ENCODE results near the gene HNRNPC. TPM values are rescaled to one million over a fixed set of nuclear protein-coding genes. Genes with fewer than 3 reads are reported as not detected.
"Not testable (repeated sequence)": the region's sequence is repeated elsewhere in the genome, so short reads cannot be mapped to it uniquely, and the experiment has no call there.

Gene HNRNPC
- total RNA-seq, result 509 TPM

DNA sequence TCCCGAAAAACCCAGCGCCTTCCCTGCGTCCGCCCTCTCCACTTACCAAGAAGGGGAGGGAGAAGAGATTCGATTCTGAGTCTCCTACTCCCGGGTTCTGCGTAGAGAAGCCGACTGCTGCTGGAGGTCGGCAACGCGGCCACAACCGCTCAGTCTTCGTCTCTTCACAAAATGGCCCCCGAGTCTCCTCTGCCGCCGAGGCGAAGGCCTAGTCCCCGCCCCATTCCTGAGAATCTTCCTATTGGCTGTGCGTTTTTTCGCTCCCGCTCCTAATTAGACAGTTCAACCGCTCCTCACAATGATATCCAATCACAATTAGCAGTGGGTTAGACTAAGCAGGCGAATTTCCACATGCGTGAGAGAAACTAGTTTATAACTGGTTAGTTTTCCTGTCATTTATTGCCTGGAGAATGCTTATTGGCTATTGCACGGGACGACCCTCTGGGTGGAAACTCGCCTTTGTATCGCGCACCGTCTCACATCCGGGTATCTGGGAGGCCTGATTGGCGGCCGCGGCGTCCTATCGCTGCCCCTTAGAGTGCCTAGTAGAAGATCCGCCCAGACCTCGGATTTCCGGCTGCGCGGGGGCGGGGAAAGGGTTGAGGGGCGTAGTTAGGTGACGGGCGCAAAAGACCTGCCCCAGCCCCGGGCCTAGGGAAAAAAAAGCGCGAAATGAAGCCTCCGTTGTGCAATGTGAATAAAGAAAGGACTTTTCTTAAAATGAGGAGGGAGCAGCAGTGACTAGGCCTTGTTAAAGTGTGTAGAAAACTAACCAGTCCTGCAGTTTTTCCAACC is at the start of gene HNRNPC:
TSS of gene HNRNPC (minus strand) at position 191 of the 795 bp plus-strand sequence. CDS start 35,249 bp downstream, outside the sequence.
- DNase-seq, result peak; percentile 100

DNA sequence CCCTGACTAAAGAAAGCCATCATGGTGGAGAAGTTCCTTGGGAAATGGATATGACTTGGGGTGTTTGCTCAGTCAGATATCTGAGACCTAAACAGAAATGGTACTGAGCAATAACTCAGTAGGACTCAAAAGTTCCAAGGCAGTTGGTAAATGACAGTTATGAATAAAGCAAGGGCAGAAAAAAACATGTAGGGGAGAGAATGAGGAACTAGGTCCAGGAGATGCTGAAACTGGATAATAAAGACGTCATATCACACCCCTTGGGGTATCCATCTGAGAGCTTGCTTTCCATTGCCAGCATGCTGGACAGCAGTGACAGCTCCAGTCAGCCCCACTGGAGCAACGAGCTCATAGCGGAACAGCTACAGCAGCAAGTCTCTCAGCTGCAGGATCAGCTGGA is 48.2 kb upstream of the HNRNPC start:
- DNase-seq, result no peak

DNA sequence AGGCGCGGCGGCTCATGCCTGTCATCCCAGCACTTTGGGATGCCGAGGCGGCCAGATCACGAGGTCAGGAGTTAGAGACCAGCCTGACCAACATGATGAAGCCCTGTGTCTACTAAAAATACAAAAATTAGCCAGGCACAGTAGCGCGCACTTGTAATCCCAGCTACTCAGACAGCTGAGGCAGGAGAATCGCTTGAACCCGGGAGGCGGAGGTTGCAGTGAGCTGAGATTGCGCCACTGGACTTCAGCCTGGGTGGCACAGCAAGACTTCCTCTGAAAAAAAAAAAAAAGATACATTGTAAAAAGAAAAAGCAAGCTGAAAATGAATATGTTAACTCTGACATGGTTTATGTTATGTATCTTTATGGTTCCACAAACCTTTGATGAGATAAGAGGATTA is 44.3 kb upstream of the HNRNPC start:
- DNase-seq, result no peak

DNA sequence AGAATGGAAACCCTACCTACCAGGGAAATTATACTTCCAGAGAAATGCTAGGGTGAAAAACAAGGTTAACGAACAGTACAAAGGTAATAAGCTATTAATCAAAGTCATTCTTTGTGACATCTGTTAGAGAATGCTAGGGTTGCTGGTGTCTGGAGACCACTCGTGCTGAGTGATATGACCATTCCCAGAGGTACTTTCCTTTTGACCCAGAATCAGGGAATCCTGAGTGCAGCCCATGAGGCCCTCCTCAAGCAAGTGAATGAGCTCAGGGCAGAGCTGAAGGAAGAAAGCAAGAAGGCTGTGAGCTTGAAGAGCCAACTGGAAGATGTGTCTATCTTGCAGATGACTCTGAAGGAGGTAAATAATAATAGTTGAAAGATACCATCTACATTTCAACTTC is 42.4 kb upstream of the HNRNPC start:
- DNase-seq, result no peak

DNA sequence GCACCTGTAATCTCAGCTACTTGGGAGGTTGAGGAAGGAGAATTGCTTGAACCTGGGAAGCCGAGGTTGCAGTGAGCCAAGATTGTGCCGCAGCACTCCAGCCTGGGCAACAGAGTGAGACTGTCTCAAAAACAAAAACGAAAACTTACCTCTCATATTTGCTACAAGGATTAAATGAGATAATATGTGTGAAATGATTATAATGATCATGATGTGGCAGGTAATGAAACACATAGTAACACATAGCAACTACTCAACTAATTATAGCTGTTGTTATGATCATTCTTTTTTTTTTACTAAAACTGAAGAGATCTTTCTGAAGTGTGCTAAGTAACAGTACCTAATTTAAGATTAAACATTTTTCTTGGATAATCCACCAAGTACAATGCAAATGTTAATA is 40.7 kb upstream of the HNRNPC start:
- no peak for DNase-seq

DNA sequence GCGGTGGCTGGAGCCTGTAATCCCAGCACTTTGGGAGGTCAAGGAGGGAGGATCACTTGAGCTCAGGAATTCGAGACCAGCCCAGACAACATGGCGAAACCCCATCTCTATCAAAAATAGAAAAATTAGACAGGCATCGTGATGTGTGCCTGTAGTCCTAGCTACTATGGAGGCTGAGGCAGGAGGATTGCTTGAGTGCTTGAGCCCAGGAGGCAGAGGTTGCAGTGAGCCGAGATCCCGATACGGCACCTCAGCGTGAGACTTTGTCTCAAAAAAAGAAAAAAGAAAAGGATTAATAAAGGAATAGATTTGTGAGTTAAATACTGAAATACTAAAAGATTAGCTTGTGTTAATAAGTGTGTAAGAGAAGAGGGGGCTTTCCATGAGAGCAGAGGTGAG is 40.0 kb upstream of the HNRNPC start:
- DNase-seq, result no peak

DNA sequence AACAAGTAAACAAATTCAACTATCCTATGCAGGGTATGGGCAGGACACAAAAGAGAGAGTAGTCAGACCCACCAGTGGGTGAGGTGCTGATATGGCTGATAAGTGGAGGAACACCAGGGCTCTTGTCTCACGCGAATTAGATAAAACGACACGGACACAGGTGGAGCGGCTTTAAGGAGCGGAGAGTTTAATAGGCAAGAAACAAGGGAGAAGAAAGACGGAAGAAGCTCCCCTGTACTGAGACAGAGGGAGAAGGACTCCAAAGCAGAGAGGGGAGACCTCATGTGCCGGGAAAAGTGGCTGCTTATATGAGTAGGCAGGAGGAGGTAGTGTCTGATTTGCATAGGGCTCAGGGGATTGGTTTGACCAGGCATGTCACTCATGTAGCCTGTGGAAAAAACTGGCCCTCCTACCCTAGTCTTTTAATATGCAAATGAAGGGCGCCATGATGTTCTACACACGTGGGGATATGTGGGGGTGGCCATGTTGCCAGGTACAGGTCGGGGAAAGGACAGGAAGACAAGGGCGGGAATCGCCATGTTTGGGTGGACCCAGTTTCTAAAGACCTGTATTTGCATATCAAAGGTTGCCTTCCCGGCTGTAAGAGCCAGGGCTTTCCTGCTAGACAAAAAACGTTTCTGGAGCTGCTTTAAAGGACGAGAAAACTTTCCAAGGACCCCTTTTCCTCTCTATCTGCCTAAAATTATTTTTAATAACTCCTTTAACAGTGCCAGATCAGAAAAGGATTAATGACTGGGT is 39.4 kb upstream of the HNRNPC start:
- peak; percentile 88 for DNase-seq

DNA sequence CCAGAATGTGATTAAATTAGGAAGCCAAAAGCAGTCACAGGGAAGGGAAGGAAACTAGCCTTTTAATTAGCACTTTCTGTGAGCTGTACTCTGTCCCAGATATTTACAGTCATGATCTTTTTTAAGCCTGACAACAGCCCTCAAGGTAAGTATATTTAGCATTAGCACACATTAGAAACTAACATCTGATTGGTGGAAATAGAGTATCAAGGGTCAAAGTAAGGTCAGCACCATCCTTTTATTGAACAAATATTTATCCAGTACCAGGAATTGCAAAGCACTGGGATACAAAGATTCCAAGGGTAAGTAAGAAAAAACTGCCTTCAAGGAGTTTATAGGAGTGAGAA is 38.9 kb upstream of the HNRNPC start:
- peak; percentile 19 for DNase-seq

DNA sequence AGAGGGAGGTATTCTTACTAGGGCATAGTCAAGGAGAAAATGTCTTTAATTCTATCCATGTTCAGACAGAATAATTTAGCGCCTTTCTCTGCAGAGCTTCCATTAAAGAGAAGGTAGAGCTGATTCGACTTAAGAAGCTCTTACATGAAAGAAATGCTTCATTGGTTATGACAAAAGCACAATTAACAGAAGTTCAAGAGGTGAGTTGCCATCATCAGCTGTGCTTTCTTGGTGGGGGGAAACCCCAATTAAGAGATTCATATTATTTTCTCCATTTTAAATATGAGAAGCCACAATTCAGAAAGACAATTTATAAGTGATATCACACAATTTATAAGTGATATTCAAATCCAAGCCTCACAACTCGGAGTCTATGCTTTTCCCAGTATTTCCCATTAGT is 38.4 kb upstream of the HNRNPC start:
- DNase-seq, result no peak

DNA sequence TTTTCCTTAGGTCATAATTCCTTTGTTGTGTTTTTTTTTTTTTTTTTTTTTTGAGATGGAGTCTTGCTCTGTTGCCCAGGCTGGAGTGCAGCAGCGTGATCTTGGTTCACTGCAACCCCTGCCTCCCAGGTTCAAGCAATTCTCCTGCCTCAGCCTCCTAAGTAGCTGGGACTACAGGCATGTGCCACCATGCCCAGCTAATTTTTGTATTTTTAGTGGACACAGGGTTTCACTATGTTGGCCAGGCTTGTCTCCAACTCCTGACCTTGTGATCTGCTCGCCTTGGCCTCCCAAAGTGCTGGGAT is 33.5 kb upstream of the HNRNPC start:
- DNase-seq, result not testable (repeated sequence)

DNA sequence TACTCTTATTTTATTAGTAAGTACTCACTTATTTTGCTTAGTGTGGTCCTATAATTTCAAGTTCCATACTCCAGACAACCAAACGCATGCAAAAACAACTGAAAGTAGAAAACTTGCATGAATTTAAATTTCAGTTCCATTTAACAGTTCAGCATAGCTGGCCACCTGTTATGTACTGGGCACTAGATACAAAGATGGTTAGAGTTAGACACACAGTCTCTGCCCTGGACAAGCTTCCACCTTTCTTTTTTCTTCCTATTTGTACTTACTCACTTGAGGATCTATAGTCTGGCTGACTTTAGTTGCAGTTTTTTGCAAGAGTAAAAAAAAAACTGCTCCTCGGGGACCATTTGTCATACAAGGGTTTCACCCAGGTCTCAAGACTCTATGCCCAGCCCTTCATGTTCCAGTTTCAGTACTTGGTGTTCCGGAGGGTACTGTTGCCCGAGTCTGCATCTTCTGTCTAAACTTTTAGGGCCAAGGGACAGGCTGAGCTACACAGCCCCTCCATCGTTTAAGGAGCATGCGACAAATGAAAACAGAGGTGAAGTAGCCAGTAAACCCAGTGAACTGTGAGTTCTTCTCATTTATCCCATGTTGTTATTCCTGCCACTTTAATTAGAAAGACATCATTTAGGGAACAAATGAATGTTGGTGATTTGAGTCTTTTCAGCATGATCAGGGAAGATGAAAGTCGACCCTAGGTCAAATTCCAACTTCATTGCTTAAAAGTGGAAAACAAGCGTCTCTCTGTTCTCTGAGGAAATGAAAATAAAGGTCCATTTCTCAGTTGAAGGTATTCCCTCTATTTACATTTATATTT is 33.0 kb upstream of the HNRNPC start:
- DNase-seq, result no peak

DNA sequence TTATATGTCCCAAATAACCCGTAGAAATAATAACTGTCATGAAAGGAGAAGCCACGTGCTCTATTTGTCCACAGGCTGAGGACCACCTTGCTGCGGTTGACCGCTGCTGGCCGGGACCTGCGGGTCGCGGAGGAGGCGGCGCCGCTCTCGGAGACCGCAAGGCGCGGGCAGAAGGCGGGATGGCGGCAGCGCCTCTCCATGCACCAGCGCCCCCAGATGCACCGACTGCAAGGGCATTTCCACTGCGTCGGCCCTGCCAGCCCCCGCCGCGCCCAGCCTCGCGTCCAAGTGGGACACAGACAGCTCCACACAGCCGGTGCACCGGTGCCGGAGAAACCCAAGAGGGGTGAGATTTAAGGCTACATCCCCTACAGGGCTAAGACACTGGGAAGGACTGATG is 31.6 kb upstream of the HNRNPC start:
- DNase-seq, result peak; percentile 11

DNA sequence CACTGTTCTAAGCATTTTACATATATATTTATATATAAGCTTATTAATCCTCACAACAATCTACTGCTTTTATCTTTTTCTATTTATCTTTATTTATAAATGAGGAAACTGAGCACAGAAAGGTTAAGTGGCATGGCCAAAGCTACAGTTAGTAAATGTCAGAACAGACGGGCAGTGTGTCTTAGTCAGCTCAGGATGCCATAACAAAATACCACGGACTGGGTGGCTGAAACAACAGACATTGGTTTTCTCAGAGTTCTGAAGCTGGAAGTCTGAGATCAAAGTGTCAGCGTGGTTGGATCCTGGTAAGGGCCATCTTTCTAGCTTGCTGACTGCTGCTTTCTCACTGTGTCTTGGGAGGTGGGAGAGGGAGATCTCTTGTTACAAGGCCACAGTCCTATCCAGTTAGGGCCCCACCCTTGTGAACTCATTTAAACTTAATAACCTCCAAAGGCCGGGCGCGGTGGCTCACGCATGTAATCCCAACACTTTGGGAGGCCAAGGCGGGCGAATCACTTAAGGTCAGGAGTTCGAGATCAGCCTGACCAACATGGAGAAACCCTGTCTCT is 30.4 kb upstream of the HNRNPC start:
- DNase-seq, result no peak

DNA sequence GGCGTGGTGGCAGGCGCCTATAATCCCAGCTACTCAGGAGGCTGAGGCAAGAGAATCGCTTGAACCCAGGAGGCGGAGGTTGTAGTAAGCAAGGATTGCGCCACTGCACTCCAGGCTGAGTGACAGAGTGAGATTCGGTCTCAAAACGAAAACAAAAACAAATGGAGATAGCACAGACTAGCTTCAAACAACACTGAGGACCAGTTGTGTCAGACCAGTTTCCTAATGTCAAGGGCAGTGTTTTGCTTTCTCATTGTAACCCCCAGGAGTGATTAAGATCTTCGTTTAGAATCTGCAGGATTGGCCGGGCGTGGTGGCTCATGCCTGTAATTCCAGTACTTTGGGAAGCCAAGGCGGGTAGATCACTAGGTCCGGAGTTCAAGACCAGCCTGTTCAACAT is 29.1 kb upstream of the HNRNPC start:
- no peak for DNase-seq

DNA sequence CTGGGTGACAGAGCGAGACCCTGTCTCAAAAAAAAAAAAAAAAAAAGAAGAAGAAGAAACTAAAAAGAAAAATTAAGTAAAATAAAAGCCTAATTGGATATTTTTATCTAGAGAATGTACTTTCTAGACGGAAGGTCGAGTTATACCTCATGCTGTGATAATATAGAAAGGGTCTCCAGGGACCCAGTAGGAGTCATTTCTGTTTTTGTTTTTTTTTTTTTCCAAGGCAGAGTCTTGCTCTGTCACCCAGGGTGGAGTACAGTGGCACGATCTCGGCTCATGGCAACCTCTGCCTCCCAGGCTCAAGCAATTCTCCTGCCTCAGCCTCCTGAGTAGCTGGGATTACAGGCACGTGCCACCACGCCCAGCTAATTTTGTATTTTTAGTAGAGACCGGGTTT is 24.8 kb upstream of the HNRNPC start:
- not testable (repeated sequence) for DNase-seq

DNA sequence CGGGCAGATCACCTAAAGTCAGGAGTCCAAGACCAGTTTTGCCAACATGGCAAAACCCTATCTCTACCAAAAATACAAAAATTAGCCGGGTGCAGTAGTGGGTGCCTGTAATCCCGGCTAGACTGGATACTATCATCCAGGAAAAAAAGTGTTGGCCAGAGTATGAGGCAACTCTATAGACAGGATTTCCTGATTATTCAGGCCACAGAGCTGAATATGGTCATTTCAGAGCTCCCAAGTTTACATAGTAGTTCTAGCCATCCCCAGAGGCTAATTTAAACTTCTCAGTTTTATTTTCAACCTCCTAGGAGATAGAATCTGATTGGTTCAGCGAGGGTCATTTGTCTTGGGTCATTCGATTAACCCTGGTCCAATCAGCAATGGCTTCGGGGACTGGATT is 17.9 kb upstream of the HNRNPC start:
- DNase-seq, result no peak

DNA sequence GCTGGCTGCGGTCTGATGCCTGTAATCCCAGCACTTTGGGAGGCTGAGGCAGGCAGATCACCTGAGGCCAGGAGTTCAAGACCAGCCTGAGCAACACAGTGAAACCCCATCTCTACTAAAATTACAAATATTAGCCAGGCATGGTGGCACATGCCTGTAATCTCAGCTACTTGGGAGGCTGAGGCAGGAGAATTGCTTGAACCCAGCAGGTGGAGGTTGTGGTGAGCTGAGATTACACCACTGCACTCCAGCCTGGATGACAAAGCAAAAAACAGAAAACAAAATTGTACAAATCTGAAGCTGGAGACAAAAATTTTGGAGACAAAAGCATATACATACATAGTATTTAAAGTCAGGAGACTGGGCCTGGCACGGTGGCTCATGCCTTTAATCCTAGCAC is 17.3 kb upstream of the HNRNPC start:
- DNase-seq, result not testable (repeated sequence)

DNA sequence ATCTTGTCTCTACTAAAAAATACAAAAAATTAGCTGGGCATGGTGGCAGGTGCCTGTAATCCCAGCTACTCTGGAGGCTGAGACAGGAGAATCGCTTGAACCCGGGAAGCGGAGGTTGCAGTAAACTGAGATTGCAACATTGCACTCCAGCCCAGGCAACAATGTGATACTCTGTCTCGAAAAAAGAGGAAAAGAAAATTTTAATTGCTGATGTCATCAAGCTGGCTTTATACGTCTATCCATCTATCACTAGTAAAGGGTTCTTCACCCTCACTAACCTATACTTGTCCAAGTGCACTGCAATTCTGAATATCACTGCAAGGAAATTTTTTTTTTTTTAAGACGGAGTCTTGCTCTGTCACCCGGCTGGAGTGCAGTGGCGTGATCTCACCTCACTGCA is 12.7 kb upstream of the HNRNPC start:
- DNase-seq, result not testable (repeated sequence)

DNA sequence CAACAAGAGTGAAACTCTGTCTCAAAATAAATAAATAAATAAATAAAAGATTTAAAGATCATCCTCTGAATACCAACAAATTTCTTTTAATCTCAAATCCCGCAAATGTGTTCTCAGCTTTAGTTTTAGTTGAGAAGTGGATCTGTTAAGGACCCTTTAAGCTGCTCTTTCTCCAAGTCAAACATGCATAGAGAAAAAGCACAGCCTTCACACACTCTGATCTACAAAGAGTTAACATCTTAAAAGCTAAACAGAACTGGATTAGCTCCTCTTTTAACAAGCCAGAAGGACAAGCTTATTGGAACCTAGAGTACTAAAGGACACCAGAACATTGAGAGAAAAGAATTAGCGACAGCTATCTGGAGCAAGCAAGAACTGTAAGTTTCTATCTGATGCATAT is 10.5 kb upstream of the HNRNPC start, which contains the start of gene RPGRIP1:
TSS of gene RPGRIP1 (plus strand) at position 301 of the 400 bp plus-strand sequence. CDS start 7,894 bp downstream, outside the sequence.
- no peak for DNase-seq

DNA sequence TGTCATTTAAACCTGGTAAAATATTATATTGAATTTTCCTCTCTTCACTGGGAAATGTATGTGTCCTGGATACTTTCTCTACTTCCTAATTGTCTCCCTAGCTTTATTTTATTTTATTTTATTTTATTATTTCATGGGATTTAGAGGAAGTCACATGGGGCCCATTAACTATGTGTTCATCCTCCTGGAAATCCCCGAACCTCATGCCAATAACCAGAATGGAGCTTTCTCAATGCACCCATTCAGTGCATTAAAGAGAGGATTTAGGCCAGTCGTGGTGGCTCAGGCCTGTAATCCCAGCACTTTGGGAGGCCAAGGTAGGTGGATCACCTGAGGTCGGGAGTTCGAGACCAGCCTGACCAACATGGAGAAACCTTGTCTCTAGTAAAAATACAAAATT is 9.4 kb upstream of the HNRNPC start:
- DNase-seq, result no peak

DNA sequence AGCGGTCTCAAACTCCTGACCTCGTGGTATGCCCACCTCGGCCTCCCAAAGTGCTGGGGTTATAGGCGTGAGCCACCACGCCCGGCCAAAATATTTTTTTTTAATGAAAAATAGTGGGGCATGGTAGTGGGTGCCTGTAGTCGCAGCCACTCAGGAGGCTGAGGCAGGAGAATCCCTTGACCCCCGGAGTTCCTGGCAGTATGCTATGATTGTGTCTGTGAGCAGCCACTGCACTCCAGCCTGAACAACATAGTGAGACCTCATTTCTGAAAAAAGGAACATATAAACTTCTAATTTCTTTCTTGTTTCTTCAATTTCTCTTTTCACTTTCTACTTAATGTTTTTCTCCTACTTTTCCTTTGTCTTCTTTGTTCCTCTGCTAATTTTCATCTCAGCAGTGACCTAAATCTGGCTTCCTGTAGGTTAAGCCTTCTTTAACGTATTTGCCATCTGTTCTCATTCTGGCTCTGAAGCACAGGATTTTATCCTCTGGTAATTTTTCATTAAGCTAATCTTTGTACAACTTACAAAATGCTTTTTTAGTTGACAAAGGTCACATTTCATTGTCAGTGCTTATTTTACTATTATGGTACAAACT is 6.1 kb upstream of the HNRNPC start:
- no peak for DNase-seq

DNA sequence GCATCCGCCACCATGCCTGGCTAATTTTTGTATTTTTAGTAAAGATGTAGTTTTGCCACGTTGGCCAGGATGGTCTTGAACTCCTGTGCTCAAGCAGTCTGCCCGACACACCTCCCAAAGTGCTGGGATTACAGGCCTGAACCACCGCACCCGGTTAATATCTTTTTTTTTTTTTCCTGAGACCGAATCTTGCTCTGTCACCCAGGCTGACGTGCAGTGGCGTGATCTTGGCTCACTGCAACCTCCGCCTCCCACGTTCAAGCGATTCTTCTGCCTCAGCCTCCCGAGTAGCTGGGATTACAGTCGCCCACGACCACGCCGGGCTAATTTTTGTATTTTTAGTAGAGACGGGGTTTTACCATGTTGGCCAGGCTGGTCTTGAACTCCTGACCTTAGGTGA is 3.4 kb upstream of the HNRNPC start:
- not testable (repeated sequence) for DNase-seq
